Measurements from ENCODE around the gene PLSCR3.

Gene PLSCR3

DNA sequence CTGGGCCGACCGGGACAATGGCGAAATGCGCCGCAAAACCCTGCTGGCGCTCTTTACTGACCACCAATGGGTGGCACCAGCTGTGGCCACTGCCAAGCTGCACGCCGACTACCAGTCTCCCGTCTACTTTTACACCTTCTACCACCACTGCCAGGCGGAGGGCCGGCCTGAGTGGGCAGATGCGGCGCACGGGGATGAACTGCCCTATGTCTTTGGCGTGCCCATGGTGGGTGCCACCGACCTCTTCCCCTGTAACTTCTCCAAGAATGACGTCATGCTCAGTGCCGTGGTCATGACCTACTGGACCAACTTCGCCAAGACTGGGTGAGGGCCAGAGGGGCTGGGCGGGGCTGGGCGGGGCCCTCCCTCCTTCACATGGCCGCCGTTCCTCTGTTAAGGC is 21.5 kb upstream of the PLSCR3 start:
- TF ChIP-seq CTCF (conservative IDR thresholded peaks at IDR 0.05; ENCODE audit: low read length), result no peak
- TF ChIP-seq EZH2phosphoT487 (IDR thresholded peaks at IDR 0.05; ENCODE audit: borderline replicate concordance), result no peak
- H4K20me1 ChIP-seq (ENCODE audit: insufficient read depth, low read length, poor library complexity, severe bottlenecking), result no peaks in the 10 kb centered on the region

GRCh38 chr17:7414837-7415236 is 20.5 kb upstream of the PLSCR3 start:
- Histone ChIP-seq H3K9me2 (replicated peaks; ENCODE audit: low read depth, low read length) (no peaks in the 10 kb centered on the region), H3K4me3 (ENCODE audit: low read length, poor library complexity, severe bottlenecking) (no peak overlapping the region), H3K9ac (ENCODE audit: low read depth, low read length, poor library complexity, severe bottlenecking) (no peak overlapping the region), H2AFZ (ENCODE audit: low read length) (no peak overlapping the region), H3K4me2 (ENCODE audit: low read depth, low read length, poor library complexity, severe bottlenecking) (no peak overlapping the region), H3K27me3 (ENCODE audit: insufficient read depth, low read length, poor library complexity, severe bottlenecking) (no peaks in the 10 kb centered on the region), H3K9me3 (ENCODE audit: insufficient read depth, low read depth, low read length) (no peaks in the 10 kb centered on the region), H3F3A (ENCODE audit: low read depth) (no peaks in the 10 kb centered on the region), H3K36me3 (ENCODE audit: insufficient read depth, low read length) (no peaks in the 10 kb centered on the region), H4K20me1 (ENCODE audit: insufficient read depth, low read length, poor library complexity, severe bottlenecking) (no peaks in the 10 kb centered on the region), H3K79me2 (ENCODE audit: insufficient read depth, low read length) (no peaks in the 10 kb centered on the region), H3K4me1 (ENCODE audit: insufficient read depth, low read length, poor library complexity, severe bottlenecking) (no peaks in the 10 kb centered on the region)
- TF ChIP-seq EZH2phosphoT487 (IDR thresholded peaks at IDR 0.05; ENCODE audit: borderline replicate concordance) (no peak), CTCF (conservative IDR thresholded peaks at IDR 0.05; ENCODE audit: low read length) (no peak)

More for the DNA sequence above, 21.5 kb upstream of the PLSCR3 start:
- Histone ChIP-seq H3K4me3 (ENCODE audit: low read length, poor library complexity, severe bottlenecking) (no peak overlapping the region), H3K9me3 (ENCODE audit: insufficient read depth, low read depth, low read length) (no peaks in the 10 kb centered on the region), H3K4me1 (ENCODE audit: insufficient read depth, low read length, poor library complexity, severe bottlenecking) (no peaks in the 10 kb centered on the region), H3K27me3 (ENCODE audit: insufficient read depth, low read length, poor library complexity, severe bottlenecking) (no peaks in the 10 kb centered on the region), H3K36me3 (ENCODE audit: insufficient read depth, low read length) (no peaks in the 10 kb centered on the region), H3K4me2 (ENCODE audit: low read depth, low read length, poor library complexity, severe bottlenecking) (no peak overlapping the region), H2AFZ (ENCODE audit: low read length) (no peak overlapping the region), H3K9ac (ENCODE audit: low read depth, low read length, poor library complexity, severe bottlenecking) (no peak overlapping the region), H3K79me2 (ENCODE audit: insufficient read depth, low read length) (no peaks in the 10 kb centered on the region), H3K9me2 (replicated peaks; ENCODE audit: low read depth, low read length) (no peaks in the 10 kb centered on the region), H3F3A (ENCODE audit: low read depth) (no peaks in the 10 kb centered on the region)

GRCh38 chr17:7413346-7413985 is 19.1 kb upstream of the PLSCR3 start:
- Histone ChIP-seq H3K4me2 (ENCODE audit: low read depth, low read length, poor library complexity, severe bottlenecking) (no peak overlapping the region), H3K9me3 (ENCODE audit: insufficient read depth, low read depth, low read length) (no peaks in the 10 kb centered on the region), H3K9ac (ENCODE audit: low read depth, low read length, poor library complexity, severe bottlenecking) (no peak overlapping the region), H3K36me3 (ENCODE audit: insufficient read depth, low read length) (no peaks in the 10 kb centered on the region), H2AFZ (ENCODE audit: low read length) (no peak overlapping the region), H4K20me1 (ENCODE audit: insufficient read depth, low read length, poor library complexity, severe bottlenecking) (no peaks in the 10 kb centered on the region), H3K4me3 (ENCODE audit: low read length, poor library complexity, severe bottlenecking) (no peak overlapping the region), H3K27me3 (ENCODE audit: insufficient read depth, low read length, poor library complexity, severe bottlenecking) (no peaks in the 10 kb centered on the region), H3F3A (ENCODE audit: low read depth) (no peaks in the 10 kb centered on the region), H3K9me2 (replicated peaks; ENCODE audit: low read depth, low read length) (no peaks in the 10 kb centered on the region), H3K4me1 (ENCODE audit: insufficient read depth, low read length, poor library complexity, severe bottlenecking) (no peaks in the 10 kb centered on the region), H3K79me2 (ENCODE audit: insufficient read depth, low read length) (no peaks in the 10 kb centered on the region)
- TF ChIP-seq EZH2phosphoT487 (IDR thresholded peaks at IDR 0.05; ENCODE audit: borderline replicate concordance) (no peak), CTCF (conservative IDR thresholded peaks at IDR 0.05; ENCODE audit: low read length) (no peak)

Measured in Loucy (cell line).